Omental fat pad (tissue), 4 donors: ENCODE results near the gene RELL2. TPM values are rescaled to one million over a fixed set of nuclear protein-coding genes. Genes with fewer than 3 reads are reported as not detected.

Experiments
- ATAC-seq: fragments of 150-250 bp; one replicate; pipeline ENCODE4 v1.9.1; 2016; ENCODE audit warnings: mild to moderate bottlenecking, moderate library complexity; ENCODE audit not compliant: low FRiP score
- DNase-seq: peaks from one replicate; pipeline ENCODE4 v3.0.0-alpha.2; 2019; ENCODE audit warnings: low spot score
- CTCF ChIP-seq, 3 donors: fragments of 450-650 bp; IDR thresholded peaks; one replicate each; pipeline ENCODE4 v1.5.1; 2016 to 2017; ENCODE audit warnings: antibody characterized with exemption in 3 of 3, mild to moderate bottlenecking in 3 of 3, moderate library complexity in 2 of 3
- total RNA-seq, 4 donors: library from RNA; depleted of rRNA; stranded (reverse); fragments of >200 nt; gene quantifications; one replicate each; pipeline ENCODE4 v1.1.0, GENCODE V29; 2016

Gene RELL2
- total RNA-seq, 4 donors from 2014 or later, result 1.0 to 4.3 (median 2.9) TPM

- no peak for TF ChIP-seq CTCF (IDR thresholded peaks at IDR 0.05)
- DNase-seq, result no peak
- ATAC-seq, result no peak
These were observed 25.5 kb upstream of the RELL2 start for GRCh38 chr5:141611289-141611688.

- DNase-seq (no peak), ATAC-seq (no peak)
- no peak for TF ChIP-seq CTCF (IDR thresholded peaks at IDR 0.05)
These were observed 23.5 kb upstream of the RELL2 start for GRCh38 chr5:141613344-141613743.

GRCh38 chr5:141615991-141616720 is 20.6 kb upstream of the RELL2 start:
- DNase-seq (no peak), ATAC-seq (no peak)
- TF ChIP-seq CTCF (IDR thresholded peaks at IDR 0.05), result no peak

GRCh38 chr5:141617128-141617527 is 19.7 kb upstream of the RELL2 start:
- ATAC-seq, result no peak
- TF ChIP-seq CTCF (IDR thresholded peaks at IDR 0.05), result no peak
- DNase-seq, result no peak

GRCh38 chr5:141617682-141618029 is 19.1 kb upstream of the RELL2 start:
- TF ChIP-seq CTCF (IDR thresholded peaks at IDR 0.05), result no peak
- no peak for ATAC-seq
- no peak for DNase-seq

GRCh38 chr5:141618030-141618803 is 18.6 kb upstream of the RELL2 start:
- TF ChIP-seq CTCF (IDR thresholded peaks at IDR 0.05), result no peak
- DNase-seq (no peak), ATAC-seq (peak; percentile 26)
